Measurements from ENCODE around the gene LDLRAP1. TPM values are rescaled to one million over a fixed set of nuclear protein-coding genes. Genes with fewer than 3 reads are reported as not detected.

LDLRAP1 gene
- total and polyA plus RNA-seq, 4 donors: 6.8 to 24.1 (median 9.9) TPM

DNA sequence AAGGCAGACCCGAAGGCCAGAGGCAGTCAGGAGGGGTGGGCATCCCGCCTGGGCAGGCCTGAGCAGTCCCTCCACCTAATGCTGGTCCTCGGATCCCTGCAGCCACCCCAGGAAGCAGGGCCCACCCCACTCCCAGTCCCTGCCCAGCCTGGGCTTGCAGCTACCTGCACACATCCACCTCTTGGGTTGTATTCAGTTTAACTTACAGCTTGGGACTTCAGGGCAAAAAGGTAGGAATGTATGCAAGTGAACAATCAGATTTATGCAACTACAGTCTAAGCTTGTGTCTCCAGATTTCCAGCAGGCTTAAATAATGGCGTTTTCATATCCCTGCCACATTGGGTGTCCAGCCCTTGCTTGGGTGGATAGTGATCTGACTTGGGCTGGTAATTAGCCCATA, 17.4 kb downstream of the LDLRAP1 start:
- 80% methylated on average over 3 of the region's 4 CpGs for WGBS (ENCODE audit: insufficient coverage)
- Histone ChIP-seq H3K9me3 (ENCODE audit: control insufficient read depth, insufficient read depth, low read length) (no peaks in the 10 kb centered on the region), H3K27ac (ENCODE audit: low read depth, low read length) (peak overlapping the region; percentile 22), H3K36me3 (ENCODE audit: control insufficient read depth, insufficient read depth, low read length) (peaks cover 24% of the 10 kb centered on the region), H3K4me1 (ENCODE audit: control insufficient read depth, insufficient read depth, low read length) (peaks cover 59% of the 10 kb centered on the region), H3K27me3 (ENCODE audit: control insufficient read depth, insufficient read depth, low read length) (no peaks in the 10 kb centered on the region), H3K4me3 (ENCODE audit: low read depth, low read length) (no peak overlapping the region)
- peak in 1 of 6 donors; percentile 31 for DNase-seq (ENCODE audit: low read depth in 4 of 6, low spot score in 6 of 6)

DNA sequence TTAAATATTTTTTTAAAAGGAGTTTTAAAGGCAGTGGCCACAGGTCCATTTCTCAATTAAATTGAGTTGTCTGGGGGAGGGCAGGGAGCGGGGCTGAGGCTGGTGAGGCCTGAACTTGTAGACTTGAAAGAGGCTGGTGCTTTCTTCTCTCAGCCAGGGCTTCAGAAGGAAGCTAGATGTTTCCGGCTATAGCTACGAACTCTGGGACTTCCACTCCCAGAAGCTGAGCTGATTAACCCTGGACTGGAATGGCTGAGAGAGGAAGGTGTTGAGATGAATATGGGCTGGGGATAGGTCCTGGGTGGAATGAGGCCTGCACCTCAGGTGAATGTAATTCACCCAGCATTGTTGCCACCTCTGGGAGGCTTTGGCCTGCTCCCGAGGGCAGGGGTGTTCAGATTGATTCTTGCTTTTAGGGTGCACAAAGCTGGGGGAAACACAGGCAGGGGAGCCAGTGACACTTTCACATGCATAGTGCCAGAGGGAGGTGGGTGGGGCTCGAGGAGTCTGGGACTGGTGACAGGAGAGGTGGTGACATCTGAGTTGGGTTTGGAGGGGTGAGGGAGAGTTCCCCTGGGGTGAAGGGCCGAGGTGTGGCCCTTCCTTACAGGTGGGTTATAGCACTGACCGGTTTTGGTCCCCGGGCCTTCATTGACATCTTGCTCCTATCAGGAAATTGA, 18.2 kb downstream of the LDLRAP1 start:
- Histone ChIP-seq H3K36me3 (ENCODE audit: control insufficient read depth, insufficient read depth, low read length) (peaks cover 25% of the 10 kb centered on the region), H3K4me1 (ENCODE audit: control insufficient read depth, insufficient read depth, low read length) (peaks cover 65% of the 10 kb centered on the region), H3K9me3 (ENCODE audit: control insufficient read depth, insufficient read depth, low read length) (no peaks in the 10 kb centered on the region), H3K27me3 (ENCODE audit: control insufficient read depth, insufficient read depth, low read length) (no peaks in the 10 kb centered on the region), H3K27ac (ENCODE audit: low read depth, low read length) (peak overlapping the region; percentile 16), H3K4me3 (ENCODE audit: low read depth, low read length) (no peak overlapping the region)
- no peak for DNase-seq (ENCODE audit: low read depth in 4 of 6, low spot score in 6 of 6)
- 82% methylated on average over 6 of the region's 8 CpGs for whole genome bisulfite sequencing (ENCODE audit: insufficient coverage)

DNA sequence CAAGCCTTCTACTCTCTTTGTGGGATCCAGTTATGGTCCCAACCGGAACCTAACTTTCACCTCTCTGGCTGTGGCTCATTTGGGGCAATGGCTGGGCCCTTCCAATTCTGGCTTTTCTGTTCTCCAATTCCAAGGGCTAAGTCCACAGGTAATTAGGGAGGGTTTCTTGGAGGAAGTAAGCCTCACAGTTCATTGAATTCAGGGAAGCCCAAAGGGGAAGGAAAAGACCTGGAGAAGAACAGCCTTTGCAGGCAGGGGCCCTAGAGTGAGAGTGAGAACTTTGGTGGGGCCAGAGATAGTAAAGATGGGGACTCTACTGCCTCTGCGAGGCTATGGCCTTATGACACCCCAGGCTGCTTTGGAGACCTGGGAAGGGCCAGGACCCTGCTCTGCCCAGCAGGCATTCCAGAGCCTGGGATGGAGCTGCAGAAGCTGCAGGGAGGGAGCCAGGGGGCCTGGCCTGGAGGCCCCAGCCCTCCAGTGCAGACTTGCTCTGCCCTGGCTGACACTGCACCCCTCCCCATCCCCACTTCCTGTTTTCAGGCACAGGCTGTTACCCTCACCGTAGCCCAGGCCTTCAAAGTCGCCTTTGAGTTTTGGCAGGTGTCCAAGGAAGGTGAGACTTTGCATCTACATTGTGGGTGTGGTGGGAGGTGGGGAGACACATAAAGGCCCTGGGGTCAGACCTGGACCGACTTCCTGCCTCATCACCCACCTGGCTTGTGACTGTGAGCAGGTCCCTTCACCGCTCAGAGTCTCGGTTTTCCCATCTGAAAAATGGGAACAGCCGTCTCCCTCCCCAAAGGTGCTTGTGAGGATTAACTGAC, 18.9 kb downstream of the LDLRAP1 start:
- Histone ChIP-seq H3K27me3 (ENCODE audit: control insufficient read depth, insufficient read depth, low read length) (no peaks in the 10 kb centered on the region), H3K4me1 (ENCODE audit: control insufficient read depth, insufficient read depth, low read length) (peaks cover 73% of the 10 kb centered on the region), H3K9me3 (ENCODE audit: control insufficient read depth, insufficient read depth, low read length) (no peaks in the 10 kb centered on the region), H3K36me3 (ENCODE audit: control insufficient read depth, insufficient read depth, low read length) (peaks cover 28% of the 10 kb centered on the region), H3K27ac (ENCODE audit: low read depth, low read length) (peak overlapping the region; percentile 16), H3K4me3 (ENCODE audit: low read depth, low read length) (no peak overlapping the region)
- 86% methylated on average over 3 of the region's 8 CpGs for WGBS (ENCODE audit: insufficient coverage)
- DNase-seq (ENCODE audit: low read depth in 4 of 6, low spot score in 6 of 6): no peak

DNA sequence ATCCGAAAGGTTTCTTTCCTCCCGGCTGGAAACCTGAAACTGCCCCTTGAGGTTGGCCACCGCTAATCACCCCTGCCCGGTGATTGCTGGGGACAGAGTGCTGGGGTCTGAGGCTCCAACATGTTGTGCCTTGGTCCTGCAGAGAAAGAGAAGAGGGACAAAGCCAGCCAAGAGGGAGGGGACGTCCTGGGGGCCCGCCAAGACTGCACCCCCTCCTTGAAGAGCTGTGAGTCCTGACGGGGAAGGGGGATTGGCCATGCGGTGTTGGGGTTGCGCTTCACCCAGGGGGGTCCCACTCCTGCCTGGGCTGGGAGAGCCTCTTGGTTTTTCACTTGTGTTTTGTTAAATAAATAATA, 19.5 kb downstream of the LDLRAP1 start:
- H3K36me3 ChIP-seq (ENCODE audit: control insufficient read depth, insufficient read depth, low read length): peaks cover 28% of the 10 kb centered on the region
- H3K4me3 ChIP-seq (ENCODE audit: low read depth, low read length): no peak overlapping the region
- DNase-seq (ENCODE audit: low read depth in 4 of 6, low spot score in 6 of 6): no peak
- H3K27ac ChIP-seq (ENCODE audit: low read depth, low read length): peak overlapping the region; percentile 15
- H3K9me3 ChIP-seq (ENCODE audit: control insufficient read depth, insufficient read depth, low read length): no peaks in the 10 kb centered on the region
- WGBS (ENCODE audit: insufficient coverage): 52% methylated on average over 7 of the region's 9 CpGs
- no peaks in the 10 kb centered on the region for H3K27me3 ChIP-seq (ENCODE audit: control insufficient read depth, insufficient read depth, low read length)
- peaks cover 78% of the 10 kb centered on the region for H3K4me1 ChIP-seq (ENCODE audit: control insufficient read depth, insufficient read depth, low read length)

DNA sequence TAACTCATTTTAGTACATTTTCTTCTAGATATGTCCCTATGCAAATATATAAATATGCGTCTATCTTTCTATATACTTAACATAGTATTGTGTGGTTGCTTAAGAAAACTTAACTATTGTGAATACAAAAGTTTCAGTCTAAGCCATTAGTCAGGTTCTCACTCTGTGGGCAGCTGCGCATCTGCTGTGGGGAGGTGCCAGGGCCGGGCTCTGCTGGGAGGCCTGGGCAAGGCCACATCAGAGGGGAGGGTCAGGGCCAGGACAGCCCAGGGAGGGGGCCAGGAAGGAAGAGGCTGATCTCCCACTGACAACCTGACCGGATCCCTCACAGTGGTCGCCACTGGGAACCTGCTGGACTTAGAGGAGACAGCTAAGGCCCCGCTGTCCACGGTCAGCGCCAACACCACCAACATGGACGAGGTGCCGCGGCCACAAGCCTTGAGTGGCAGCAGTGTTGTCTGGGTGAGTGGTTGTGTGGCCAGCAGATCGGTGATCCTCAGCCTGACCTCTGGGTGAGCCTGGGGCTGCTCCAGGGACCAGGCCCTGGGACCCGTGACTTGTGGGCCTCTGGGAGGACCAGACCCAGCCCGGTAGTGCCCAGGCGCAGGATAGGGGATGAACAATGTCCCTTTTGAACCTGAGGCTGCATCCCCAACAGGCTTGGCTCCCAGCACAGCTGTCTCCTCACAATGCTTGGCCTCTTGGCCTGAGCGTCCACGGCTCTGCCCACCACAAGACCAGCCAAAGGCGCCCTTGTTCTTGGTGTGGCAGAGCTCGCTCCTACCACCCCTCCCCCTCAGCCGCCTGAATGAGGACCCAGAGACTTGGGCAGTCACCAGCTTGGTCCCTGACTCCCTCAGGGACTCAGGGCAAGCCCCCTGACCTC, 20.2 kb downstream of the LDLRAP1 start:
- peak overlapping the region; percentile 69 for H3K27ac ChIP-seq (ENCODE audit: low read depth, low read length)
- DNase-seq (ENCODE audit: low read depth in 4 of 6, low spot score in 6 of 6): peak in 1 of 6 donors; percentile 68
- 74% methylated on average over 19 of the region's 20 CpGs for WGBS (ENCODE audit: insufficient coverage)
- peaks cover 28% of the 10 kb centered on the region for H3K36me3 ChIP-seq (ENCODE audit: control insufficient read depth, insufficient read depth, low read length)
- H3K27me3 ChIP-seq (ENCODE audit: control insufficient read depth, insufficient read depth, low read length): no peaks in the 10 kb centered on the region
- H3K4me3 ChIP-seq (ENCODE audit: low read depth, low read length): no peak overlapping the region
- H3K9me3 ChIP-seq (ENCODE audit: control insufficient read depth, insufficient read depth, low read length): no peaks in the 10 kb centered on the region
- peaks cover 85% of the 10 kb centered on the region for H3K4me1 ChIP-seq (ENCODE audit: control insufficient read depth, insufficient read depth, low read length)

DNA sequence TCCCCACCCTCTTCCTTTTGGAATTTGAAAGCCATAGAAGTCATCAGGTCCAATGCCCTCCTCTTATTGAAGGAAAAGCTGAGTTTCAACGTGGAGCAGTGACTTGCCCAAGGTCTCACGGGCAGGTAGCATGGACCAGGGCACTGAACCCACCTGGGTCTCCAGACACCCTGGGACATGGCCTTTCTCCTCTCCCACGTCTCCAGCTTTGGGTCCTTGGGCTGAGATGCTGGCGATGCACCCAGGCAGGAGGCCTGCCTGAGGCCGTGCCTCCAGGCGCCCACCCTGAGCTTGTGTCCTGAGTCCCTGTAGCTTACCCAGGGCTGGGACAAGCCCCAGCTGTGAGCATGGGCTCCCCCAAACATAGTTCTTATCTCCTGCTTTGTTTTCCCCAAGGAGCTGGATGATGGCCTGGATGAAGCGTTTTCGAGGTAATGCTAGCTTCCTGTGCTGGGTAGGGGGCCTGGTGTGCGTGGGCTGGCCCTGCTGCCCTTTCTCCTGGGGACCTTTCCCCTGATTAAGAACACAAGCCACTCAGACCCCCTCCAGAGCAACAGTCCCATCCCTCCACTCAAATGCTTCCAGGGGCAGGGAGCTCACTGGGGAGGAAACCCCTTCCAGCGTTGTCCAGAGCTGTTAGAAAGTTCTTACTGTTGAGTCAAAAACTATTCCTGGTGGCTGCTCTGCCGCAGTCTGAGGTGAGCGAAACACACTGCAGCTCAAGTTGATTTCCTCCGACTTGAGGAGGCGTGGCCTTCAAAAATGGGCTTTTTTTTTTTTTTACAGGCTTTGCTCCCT, 21.6 kb downstream of the LDLRAP1 start:
- DNase-seq (ENCODE audit: low read depth in 4 of 6, low spot score in 6 of 6): no peak
- Histone ChIP-seq H3K27ac (ENCODE audit: low read depth, low read length) (peak overlapping the region; percentile 69), H3K27me3 (ENCODE audit: control insufficient read depth, insufficient read depth, low read length) (no peaks in the 10 kb centered on the region), H3K4me3 (ENCODE audit: low read depth, low read length) (no peak overlapping the region), H3K4me1 (ENCODE audit: control insufficient read depth, insufficient read depth, low read length) (peaks cover 87% of the 10 kb centered on the region), H3K9me3 (ENCODE audit: control insufficient read depth, insufficient read depth, low read length) (no peaks in the 10 kb centered on the region), H3K36me3 (ENCODE audit: control insufficient read depth, insufficient read depth, low read length) (peaks cover 25% of the 10 kb centered on the region)
- WGBS (ENCODE audit: insufficient coverage): 91% methylated on average over 14 of the region's 14 CpGs

DNA sequence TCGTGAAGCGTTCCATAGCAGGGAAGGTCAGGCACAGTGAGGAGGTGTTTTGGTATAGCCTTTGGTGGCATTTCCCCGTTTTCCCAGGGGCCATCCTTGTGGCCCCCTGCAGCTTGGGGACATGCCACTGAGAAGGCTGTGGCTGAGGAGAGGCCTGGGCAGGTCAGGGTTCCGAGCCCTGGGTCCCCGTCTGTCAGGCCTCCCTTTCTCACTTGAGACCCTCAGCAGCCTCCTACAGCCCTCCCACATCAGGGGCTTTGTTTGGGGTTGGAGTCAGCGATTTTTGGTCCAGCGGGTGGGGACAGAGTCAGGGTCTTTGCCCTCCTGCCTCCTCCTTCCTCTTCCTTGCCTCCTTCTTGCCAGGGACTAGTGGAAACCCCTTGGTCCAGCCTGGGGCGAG, 22.2 kb downstream of the LDLRAP1 start:
- peak overlapping the region; percentile 69 for H3K27ac ChIP-seq (ENCODE audit: low read depth, low read length)
- H3K9me3 ChIP-seq (ENCODE audit: control insufficient read depth, insufficient read depth, low read length): no peaks in the 10 kb centered on the region
- no peaks in the 10 kb centered on the region for H3K27me3 ChIP-seq (ENCODE audit: control insufficient read depth, insufficient read depth, low read length)
- DNase-seq (ENCODE audit: low read depth in 4 of 6, low spot score in 6 of 6): no peak
- WGBS (ENCODE audit: insufficient coverage): 80% methylated on average over 6 of the region's 8 CpGs
- H3K4me3 ChIP-seq (ENCODE audit: low read depth, low read length): no peak overlapping the region
- peaks cover 22% of the 10 kb centered on the region for H3K36me3 ChIP-seq (ENCODE audit: control insufficient read depth, insufficient read depth, low read length)
- H3K4me1 ChIP-seq (ENCODE audit: control insufficient read depth, insufficient read depth, low read length): peaks cover 85% of the 10 kb centered on the region

DNA sequence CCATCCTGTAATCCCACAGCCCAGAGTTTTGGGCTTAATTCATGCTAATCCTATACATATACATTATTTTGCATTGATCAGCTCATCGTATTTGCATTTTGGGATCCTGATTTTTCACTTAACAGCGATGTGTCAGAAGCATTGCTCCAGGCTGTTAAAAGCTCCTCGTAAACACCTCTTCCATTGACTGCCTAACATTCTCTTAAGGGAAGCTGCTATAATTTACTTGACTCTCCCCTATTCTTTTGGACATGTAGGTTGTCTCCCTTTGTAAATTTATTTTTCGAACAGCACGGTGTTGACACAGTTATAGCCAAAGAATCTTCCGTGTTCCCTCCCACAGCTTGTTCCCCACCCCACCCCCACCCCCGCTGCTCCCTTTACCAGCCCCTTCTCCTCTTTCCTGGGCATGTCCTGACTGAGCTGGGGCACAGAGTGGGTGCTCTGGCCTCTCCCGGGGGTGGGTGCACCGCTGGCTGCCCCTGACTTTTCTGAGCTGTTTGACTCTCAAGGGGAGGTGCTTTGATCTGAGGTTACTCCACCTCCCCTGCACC, 22.8 kb downstream of the LDLRAP1 start:
- whole genome bisulfite sequencing (ENCODE audit: insufficient coverage): 44% methylated on average over 3 of the region's 9 CpGs
- Histone ChIP-seq H3K9me3 (ENCODE audit: control insufficient read depth, insufficient read depth, low read length) (no peaks in the 10 kb centered on the region), H3K27ac (ENCODE audit: low read depth, low read length) (peak overlapping the region; percentile 79), H3K36me3 (ENCODE audit: control insufficient read depth, insufficient read depth, low read length) (peaks cover 20% of the 10 kb centered on the region), H3K4me3 (ENCODE audit: low read depth, low read length) (no peak overlapping the region), H3K27me3 (ENCODE audit: control insufficient read depth, insufficient read depth, low read length) (no peaks in the 10 kb centered on the region), H3K4me1 (ENCODE audit: control insufficient read depth, insufficient read depth, low read length) (peaks cover 82% of the 10 kb centered on the region)
- DNase-seq (ENCODE audit: low read depth in 4 of 6, low spot score in 6 of 6): peak in 2 of 6 donors; percentile 15 to 38
